ENCODE results near the gene ITGBL1.

The ITGBL1 gene

GRCh38 chr13:101511766-101512165 lies 59.3 kb downstream of the ITGBL1 start:
- TF ChIP-seq EZH2 (IDR thresholded peaks at IDR 0.05; ENCODE audit: borderline replicate concordance, low read length), result no peak
- no peak for TF ChIP-seq CTCF (IDR thresholded peaks at IDR 0.05; ENCODE audit: low read length)
- Histone ChIP-seq H3K27ac (ENCODE audit: low read depth, low read length, poor library complexity, severe bottlenecking) (no peak overlapping the region), H3K9ac (ENCODE audit: low read length) (no peak overlapping the region), H3F3A (ENCODE audit: insufficient read depth, low read length) (no peaks in the 10 kb centered on the region), H3K9me2 (ENCODE audit: low read depth, low read length) (no peaks in the 10 kb centered on the region), H2AFZ (ENCODE audit: low read length) (no peak overlapping the region), H3K4me1 (ENCODE audit: insufficient read depth, low read length, severe bottlenecking) (no peaks in the 10 kb centered on the region), H3K36me3 (ENCODE audit: insufficient read depth, low read length) (no peaks in the 10 kb centered on the region), H3K4me3 (ENCODE audit: low read depth, low read length, poor library complexity, severe bottlenecking) (no peak overlapping the region), H3K4me2 (ENCODE audit: low read length) (no peak overlapping the region), H3K9me3 (ENCODE audit: low read length) (no peaks in the 10 kb centered on the region), H3K79me2 (ENCODE audit: insufficient read depth, low read length) (no peaks in the 10 kb centered on the region), H4K20me1 (ENCODE audit: insufficient read depth, low read length) (no peaks in the 10 kb centered on the region), H3K27me3 (ENCODE audit: insufficient read depth, low read length) (no peaks in the 10 kb centered on the region)

- Histone ChIP-seq H3K27ac (ENCODE audit: low read depth, low read length, poor library complexity, severe bottlenecking) (no peak overlapping the region), H4K20me1 (ENCODE audit: insufficient read depth, low read length) (no peaks in the 10 kb centered on the region), H3K36me3 (ENCODE audit: insufficient read depth, low read length) (no peaks in the 10 kb centered on the region), H3K9me2 (ENCODE audit: low read depth, low read length) (no peaks in the 10 kb centered on the region), H3K27me3 (ENCODE audit: insufficient read depth, low read length) (no peaks in the 10 kb centered on the region), H3K4me1 (ENCODE audit: insufficient read depth, low read length, severe bottlenecking) (no peaks in the 10 kb centered on the region), H3K4me3 (ENCODE audit: low read depth, low read length, poor library complexity, severe bottlenecking) (no peak overlapping the region), H2AFZ (ENCODE audit: low read length) (no peak overlapping the region), H3K4me2 (ENCODE audit: low read length) (no peak overlapping the region), H3K9me3 (ENCODE audit: low read length) (no peaks in the 10 kb centered on the region), H3K9ac (ENCODE audit: low read length) (no peak overlapping the region), H3K79me2 (ENCODE audit: insufficient read depth, low read length) (no peaks in the 10 kb centered on the region), H3F3A (ENCODE audit: insufficient read depth, low read length) (no peaks in the 10 kb centered on the region)
- TF ChIP-seq CTCF (IDR thresholded peaks at IDR 0.05; ENCODE audit: low read length) (no peak), EZH2 (IDR thresholded peaks at IDR 0.05; ENCODE audit: borderline replicate concordance, low read length) (no peak)
Observed at GRCh38 chr13:101512650-101513049, 60.2 kb downstream of the ITGBL1 start.

- Histone ChIP-seq H3K9me2 (ENCODE audit: low read depth, low read length) (no peaks in the 10 kb centered on the region), H3K4me2 (ENCODE audit: low read length) (no peak overlapping the region), H3K9me3 (ENCODE audit: low read length) (no peaks in the 10 kb centered on the region), H3F3A (ENCODE audit: insufficient read depth, low read length) (no peaks in the 10 kb centered on the region), H3K27ac (ENCODE audit: low read depth, low read length, poor library complexity, severe bottlenecking) (no peak overlapping the region), H3K36me3 (ENCODE audit: insufficient read depth, low read length) (no peaks in the 10 kb centered on the region), H2AFZ (ENCODE audit: low read length) (no peak overlapping the region), H3K79me2 (ENCODE audit: insufficient read depth, low read length) (no peaks in the 10 kb centered on the region), H3K4me1 (ENCODE audit: insufficient read depth, low read length, severe bottlenecking) (no peaks in the 10 kb centered on the region), H3K27me3 (ENCODE audit: insufficient read depth, low read length) (no peaks in the 10 kb centered on the region), H3K4me3 (ENCODE audit: low read depth, low read length, poor library complexity, severe bottlenecking) (no peak overlapping the region), H4K20me1 (ENCODE audit: insufficient read depth, low read length) (no peaks in the 10 kb centered on the region), H3K9ac (ENCODE audit: low read length) (no peak overlapping the region)
- TF ChIP-seq EZH2 (IDR thresholded peaks at IDR 0.05; ENCODE audit: borderline replicate concordance, low read length) (no peak), CTCF (IDR thresholded peaks at IDR 0.05; ENCODE audit: low read length) (no peak)
Observed at GRCh38 chr13:101514100-101514499, 61.6 kb downstream of the ITGBL1 start.
